K562 (cell line): ENCODE data around the gene NOL4L. TPM values are rescaled to one million over a fixed set of nuclear protein-coding genes. Genes with fewer than 3 reads are reported as not detected.

Experiments
- BRF1 ChIP-seq: IDR thresholded peaks from 3 replicates; pipeline ENCODE4 v1.6.1; 2011; ENCODE audit warnings: borderline replicate concordance, mild to moderate bottlenecking; ENCODE audit not compliant: insufficient read length; ENCODE audit errors: extremely low read depth
- DNMT1 ChIP-seq: fragments of 450-650 bp; IDR thresholded peaks from 2 replicates; pipeline ENCODE4 v1.6.1; 2016; ENCODE audit warnings: antibody characterized with exemption, mild to moderate bottlenecking
- ELF4 ChIP-seq: fragments of 450-650 bp; formaldehyde crosslinking; IDR thresholded peaks from 2 replicates; pipeline ENCODE4 v1.4.0; 2022; ENCODE audit warnings: missing genetic modification characterization
- HDAC2 ChIP-seq: fragments of 450-650 bp; IDR thresholded peaks from 2 replicates; pipeline ENCODE4 v1.6.1; 2016; ENCODE audit warnings: mild to moderate bottlenecking
- HEY1 ChIP-seq: fragments of 250-450 bp; sonication (Bioruptor Pico); IDR thresholded peaks from 2 replicates; pipeline ENCODE4 v1.5.0; 2020; ENCODE audit warnings: mild to moderate bottlenecking, moderate library complexity, borderline replicate concordance
- KDM4B ChIP-seq, 2 experiments: fragments of 450-650 bp in 1 of 2; sonication (generic) in 1 of 2; IDR thresholded peaks; 2 replicates each; pipeline ENCODE4 v1.6.1; 2016 to 2017; ENCODE audit warnings: borderline replicate concordance in 2 of 2, antibody characterized with exemption in 1 of 2, low read depth in 1 of 2, mild to moderate bottlenecking in 1 of 2
- NEUROD1 ChIP-seq: fragments of 150-350 bp; IDR thresholded peaks from 2 replicates; pipeline ENCODE4 v1.6.1; 2014; ENCODE audit warnings: borderline replicate concordance, low read length, low read depth; ENCODE audit not compliant: partially characterized antibody
- SMARCB1 ChIP-seq: IDR thresholded peaks from 2 replicates; pipeline ENCODE4 v1.6.1; 2011; ENCODE audit warnings: improper control_type of control experiment, low read depth; ENCODE audit not compliant: insufficient read length
- TCF7 ChIP-seq: sonication (generic); IDR thresholded peaks from 2 replicates; pipeline ENCODE4 v1.6.1; 2016; ENCODE audit warnings: antibody characterized with exemption, borderline replicate concordance
- ZNF253 ChIP-seq: fragments of 250-450 bp; sonication (Bioruptor Pico); conservative IDR thresholded peaks from 2 replicates; pipeline ENCODE4 v1.6.1; 2021; ENCODE audit warnings: mild to moderate bottlenecking
- polyA plus RNA-seq, 8 experiments: library from polyadenylated mRNA; depleted of rRNA in 4 of 8; stranded (reverse) in 5 of 8; unstranded in 3 of 8; fragments of >200 nt; fragmentation: Nextera tagmentation in 2 of 8; fragmentation: Illumina TruSeq in 1 of 8; extraction: Ambion mirVana in 2 of 8; extraction: Trizol in 1 of 8; gene quantifications; 2 replicates each; pipeline versions ENCODE4 v1.2.1 to v1.2.3, GENCODE V29; 2011 to 2014; ENCODE audit warnings: inconsistent platforms in 1 of 8, missing spikeins in 1 of 8
- total RNA-seq, 7 experiments: library from RNA; depleted of rRNA in 6 of 7; stranded (reverse); fragments of >200 nt in 6 of 7; fragmentation: Illumina TruSeq in 2 of 7; extraction: Trizol in 2 of 7; gene quantifications; 2 replicates each; pipeline versions ENCODE4 v1.2.1 to v1.2.3, GENCODE V29; 2011 to 2021; ENCODE audit warnings: low replicate concordance in 1 of 7
- TF ChIP-seq, protein P1 (sequence below): fragments of 250-450 bp; sonication (Bioruptor Pico); IDR thresholded peaks from 2 replicates; pipeline ENCODE4 v1.8.0; 2022; ENCODE audit warnings: inconsistent platforms
- TF ChIP-seq, protein P2 (sequence below): fragments of 250-450 bp; sonication (Bioruptor Pico); IDR thresholded peaks from 2 replicates; pipeline ENCODE4 v1.4.0; 2020; ENCODE audit warnings: mild to moderate bottlenecking, moderate library complexity
- TF ChIP-seq, protein P3 (sequence below): fragments of 450-650 bp; IDR thresholded peaks from 2 replicates; pipeline ENCODE4 v1.6.1; 2018; ENCODE audit warnings: mild to moderate bottlenecking, low read depth; ENCODE audit not compliant: partially characterized antibody
- TF ChIP-seq, protein P4 (sequence below): sonication (generic); formaldehyde crosslinking; IDR thresholded peaks from 2 replicates; pipeline ENCODE4 v1.8.0; 2022; ENCODE audit warnings: mild to moderate bottlenecking, missing genetic modification reagents
- TF ChIP-seq, protein P5 (sequence below): fragments of 250-450 bp; sonication (Bioruptor Pico); IDR thresholded peaks from 2 replicates; pipeline ENCODE4 v1.4.0; 2020; ENCODE audit warnings: mild to moderate bottlenecking, moderate library complexity, borderline replicate concordance

Gene NOL4L
- total and polyA plus RNA-seq, 9 of the 15 experiments (the other 6 are each of a cell fraction or from before 2014, with no cell fraction given), result 5.1 to 36.2 (median 13.6) TPM

DNA sequence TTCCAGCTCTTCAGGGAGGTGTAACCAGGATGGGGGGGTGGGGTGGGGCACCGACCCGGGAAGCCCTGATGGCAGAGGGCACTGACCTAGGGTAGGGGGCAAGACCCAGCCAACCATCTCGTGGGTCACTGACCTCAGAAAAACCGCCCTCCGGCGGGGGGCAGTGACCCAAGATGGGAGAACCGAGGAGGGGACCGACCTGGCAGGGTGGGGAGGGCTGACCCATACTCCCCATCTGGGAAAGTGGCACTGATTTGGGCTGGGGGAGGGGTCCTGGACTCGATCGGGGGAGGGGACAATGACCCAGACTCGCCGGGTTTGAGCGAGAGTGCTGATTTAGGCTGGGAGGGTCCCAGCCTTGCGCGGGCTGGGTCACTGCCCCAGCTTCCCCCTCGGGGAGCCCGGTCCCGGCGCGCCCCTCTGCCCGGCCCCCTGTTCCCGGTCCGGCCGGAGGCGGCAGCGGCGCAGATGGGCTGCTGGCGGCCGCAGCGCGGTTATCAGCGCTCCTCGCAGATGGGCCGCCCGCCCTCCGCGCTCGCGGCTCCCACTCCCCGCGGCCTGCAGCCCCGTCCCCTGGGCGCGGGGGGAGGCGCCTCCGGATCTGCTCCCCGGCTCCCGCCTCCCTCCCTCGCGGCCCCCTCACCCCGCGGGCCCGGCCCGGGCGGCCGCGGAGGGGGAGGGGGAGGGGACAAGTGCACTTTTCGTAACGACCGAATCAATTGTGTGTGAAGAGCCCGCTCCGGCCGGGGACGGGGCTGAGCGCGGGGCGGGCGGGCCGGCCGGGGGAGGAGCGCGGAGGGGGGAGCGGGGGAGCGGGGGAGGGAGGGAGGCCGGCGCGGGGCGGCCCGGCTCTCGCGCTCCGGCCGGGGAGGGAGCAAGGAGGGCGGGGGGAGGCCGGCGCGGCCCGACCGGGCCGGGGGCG is 2.2 kb downstream of the NOL4L start (continued):
- TF ChIP-seq, protein P1, sequence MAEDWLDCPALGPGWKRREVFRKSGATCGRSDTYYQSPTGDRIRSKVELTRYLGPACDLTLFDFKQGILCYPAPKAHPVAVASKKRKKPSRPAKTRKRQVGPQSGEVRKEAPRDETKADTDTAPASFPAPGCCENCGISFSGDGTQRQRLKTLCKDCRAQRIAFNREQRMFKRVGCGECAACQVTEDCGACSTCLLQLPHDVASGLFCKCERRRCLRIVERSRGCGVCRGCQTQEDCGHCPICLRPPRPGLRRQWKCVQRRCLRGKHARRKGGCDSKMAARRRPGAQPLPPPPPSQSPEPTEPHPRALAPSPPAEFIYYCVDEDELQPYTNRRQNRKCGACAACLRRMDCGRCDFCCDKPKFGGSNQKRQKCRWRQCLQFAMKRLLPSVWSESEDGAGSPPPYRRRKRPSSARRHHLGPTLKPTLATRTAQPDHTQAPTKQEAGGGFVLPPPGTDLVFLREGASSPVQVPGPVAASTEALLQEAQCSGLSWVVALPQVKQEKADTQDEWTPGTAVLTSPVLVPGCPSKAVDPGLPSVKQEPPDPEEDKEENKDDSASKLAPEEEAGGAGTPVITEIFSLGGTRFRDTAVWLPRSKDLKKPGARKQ (CRISPR knock-in tag), result no peak
- TF ChIP-seq ZNF253, result no peak
- no peak for TF ChIP-seq SMARCB1
- TF ChIP-seq, protein P2, sequence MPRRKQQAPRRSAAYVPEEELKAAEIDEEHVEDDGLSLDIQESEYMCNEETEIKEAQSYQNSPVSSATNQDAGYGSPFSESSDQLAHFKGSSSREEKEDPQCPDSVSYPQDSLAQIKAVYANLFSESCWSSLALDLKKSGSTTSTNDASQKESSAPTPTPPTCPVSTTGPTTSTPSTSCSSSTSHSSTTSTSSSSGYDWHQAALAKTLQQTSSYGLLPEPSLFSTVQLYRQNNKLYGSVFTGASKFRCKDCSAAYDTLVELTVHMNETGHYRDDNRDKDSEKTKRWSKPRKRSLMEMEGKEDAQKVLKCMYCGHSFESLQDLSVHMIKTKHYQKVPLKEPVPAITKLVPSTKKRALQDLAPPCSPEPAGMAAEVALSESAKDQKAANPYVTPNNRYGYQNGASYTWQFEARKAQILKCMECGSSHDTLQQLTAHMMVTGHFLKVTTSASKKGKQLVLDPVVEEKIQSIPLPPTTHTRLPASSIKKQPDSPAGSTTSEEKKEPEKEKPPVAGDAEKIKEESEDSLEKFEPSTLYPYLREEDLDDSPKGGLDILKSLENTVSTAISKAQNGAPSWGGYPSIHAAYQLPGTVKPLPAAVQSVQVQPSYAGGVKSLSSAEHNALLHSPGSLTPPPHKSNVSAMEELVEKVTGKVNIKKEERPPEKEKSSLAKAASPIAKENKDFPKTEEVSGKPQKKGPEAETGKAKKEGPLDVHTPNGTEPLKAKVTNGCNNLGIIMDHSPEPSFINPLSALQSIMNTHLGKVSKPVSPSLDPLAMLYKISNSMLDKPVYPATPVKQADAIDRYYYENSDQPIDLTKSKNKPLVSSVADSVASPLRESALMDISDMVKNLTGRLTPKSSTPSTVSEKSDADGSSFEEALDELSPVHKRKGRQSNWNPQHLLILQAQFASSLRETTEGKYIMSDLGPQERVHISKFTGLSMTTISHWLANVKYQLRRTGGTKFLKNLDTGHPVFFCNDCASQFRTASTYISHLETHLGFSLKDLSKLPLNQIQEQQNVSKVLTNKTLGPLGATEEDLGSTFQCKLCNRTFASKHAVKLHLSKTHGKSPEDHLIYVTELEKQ, result no peak
- no peak for TF ChIP-seq NEUROD1
- no peak for TF ChIP-seq HDAC2
- no peak for TF ChIP-seq HEY1 (CRISPR knock-in tag)
- TF ChIP-seq DNMT1, result no peak
- TF ChIP-seq, protein P3, sequence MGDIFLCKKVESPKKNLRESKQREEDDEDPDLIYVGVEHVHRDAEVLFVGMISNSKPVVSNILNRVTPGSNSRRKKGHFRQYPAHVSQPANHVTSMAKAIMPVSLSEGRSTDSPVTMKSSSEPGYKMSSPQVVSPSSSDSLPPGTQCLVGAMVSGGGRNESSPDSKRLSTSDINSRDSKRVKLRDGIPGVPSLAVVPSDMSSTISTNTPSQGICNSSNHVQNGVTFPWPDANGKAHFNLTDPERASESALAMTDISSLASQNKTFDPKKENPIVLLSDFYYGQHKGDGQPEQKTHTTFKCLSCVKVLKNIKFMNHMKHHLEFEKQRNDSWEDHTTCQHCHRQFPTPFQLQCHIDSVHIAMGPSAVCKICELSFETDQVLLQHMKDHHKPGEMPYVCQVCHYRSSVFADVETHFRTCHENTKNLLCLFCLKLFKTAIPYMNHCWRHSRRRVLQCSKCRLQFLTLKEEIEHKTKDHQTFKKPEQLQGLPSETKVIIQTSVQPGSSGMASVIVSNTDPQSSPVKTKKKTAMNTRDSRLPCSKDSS, result no peak
- TF ChIP-seq, protein P4, sequence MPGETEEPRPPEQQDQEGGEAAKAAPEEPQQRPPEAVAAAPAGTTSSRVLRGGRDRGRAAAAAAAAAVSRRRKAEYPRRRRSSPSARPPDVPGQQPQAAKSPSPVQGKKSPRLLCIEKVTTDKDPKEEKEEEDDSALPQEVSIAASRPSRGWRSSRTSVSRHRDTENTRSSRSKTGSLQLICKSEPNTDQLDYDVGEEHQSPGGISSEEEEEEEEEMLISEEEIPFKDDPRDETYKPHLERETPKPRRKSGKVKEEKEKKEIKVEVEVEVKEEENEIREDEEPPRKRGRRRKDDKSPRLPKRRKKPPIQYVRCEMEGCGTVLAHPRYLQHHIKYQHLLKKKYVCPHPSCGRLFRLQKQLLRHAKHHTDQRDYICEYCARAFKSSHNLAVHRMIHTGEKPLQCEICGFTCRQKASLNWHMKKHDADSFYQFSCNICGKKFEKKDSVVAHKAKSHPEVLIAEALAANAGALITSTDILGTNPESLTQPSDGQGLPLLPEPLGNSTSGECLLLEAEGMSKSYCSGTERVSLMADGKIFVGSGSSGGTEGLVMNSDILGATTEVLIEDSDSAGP (CRISPR knock-in tag), result no peak
- no peak for TF ChIP-seq TCF7
- TF ChIP-seq KDM4B (IDR thresholded peaks at IDR 0.05; ENCODE audit: borderline replicate concordance in 2 of 2, low read depth in 1 of 2), result no peak
- TF ChIP-seq, protein P5, sequence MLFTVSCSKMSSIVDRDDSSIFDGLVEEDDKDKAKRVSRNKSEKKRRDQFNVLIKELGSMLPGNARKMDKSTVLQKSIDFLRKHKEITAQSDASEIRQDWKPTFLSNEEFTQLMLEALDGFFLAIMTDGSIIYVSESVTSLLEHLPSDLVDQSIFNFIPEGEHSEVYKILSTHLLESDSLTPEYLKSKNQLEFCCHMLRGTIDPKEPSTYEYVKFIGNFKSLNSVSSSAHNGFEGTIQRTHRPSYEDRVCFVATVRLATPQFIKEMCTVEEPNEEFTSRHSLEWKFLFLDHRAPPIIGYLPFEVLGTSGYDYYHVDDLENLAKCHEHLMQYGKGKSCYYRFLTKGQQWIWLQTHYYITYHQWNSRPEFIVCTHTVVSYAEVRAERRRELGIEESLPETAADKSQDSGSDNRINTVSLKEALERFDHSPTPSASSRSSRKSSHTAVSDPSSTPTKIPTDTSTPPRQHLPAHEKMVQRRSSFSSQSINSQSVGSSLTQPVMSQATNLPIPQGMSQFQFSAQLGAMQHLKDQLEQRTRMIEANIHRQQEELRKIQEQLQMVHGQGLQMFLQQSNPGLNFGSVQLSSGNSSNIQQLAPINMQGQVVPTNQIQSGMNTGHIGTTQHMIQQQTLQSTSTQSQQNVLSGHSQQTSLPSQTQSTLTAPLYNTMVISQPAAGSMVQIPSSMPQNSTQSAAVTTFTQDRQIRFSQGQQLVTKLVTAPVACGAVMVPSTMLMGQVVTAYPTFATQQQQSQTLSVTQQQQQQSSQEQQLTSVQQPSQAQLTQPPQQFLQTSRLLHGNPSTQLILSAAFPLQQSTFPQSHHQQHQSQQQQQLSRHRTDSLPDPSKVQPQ, result no peak
- no peak for TF ChIP-seq ELF4 (CRISPR knock-in tag)
- no peak for TF ChIP-seq BRF1
